GM21619 (cell line): ENCODE data around the gene OR1L1.

Experiments
- ATAC-seq: cut with Tn5 transposase; IDR thresholded peaks from one replicate; pipeline ENCODE4 v1.9.1; 2021; ENCODE audit not compliant: unreplicated experiment

OR1L1 gene

GRCh38 chr9:122661416-122661815 lies at the start of gene OR1L1:
OR1L1 (plus strand) TSS chr9:122661716; CDS start chr9:122661716, 0 bp downstream.
- ATAC-seq = no peak

- no peak for ATAC-seq
Measured at GRCh38 chr9:122614362-122614761, 47.2 kb upstream of the OR1L1 start, which contains the start of gene OR1Q1. OR1Q1 (plus strand) TSS chr9:122614738; CDS start chr9:122614738, 0 bp downstream.

GRCh38 chr9:122619996-122620395 lies 41.5 kb upstream of the OR1L1 start:
- no peak for ATAC-seq

GRCh38 chr9:122642226-122642625 lies 19.3 kb upstream of the OR1L1 start:
- ATAC-seq = no peak

GRCh38 chr9:122656378-122656777 lies 5.1 kb upstream of the OR1L1 start:
- ATAC-seq = no peak

GRCh38 chr9:122657527-122657926 lies 4.0 kb upstream of the OR1L1 start, which contains the start of gene OR1B1:
OR1B1 (minus strand) TSS chr9:122657627.
- no peak for ATAC-seq

- no peak for ATAC-seq
Measured at GRCh38 chr9:122672481-122672880, 11.0 kb downstream of the OR1L1 start.

GRCh38 chr9:122684851-122685250 lies 23.3 kb downstream of the OR1L1 start:
- no peak for ATAC-seq

- no peak for ATAC-seq
Measured at GRCh38 chr9:122695696-122696095, 34.2 kb downstream of the OR1L1 start.
